Measurements from ENCODE around the gene AQP12B. TPM values are rescaled to one million over a fixed set of nuclear protein-coding genes. Genes with fewer than 3 reads are reported as not detected.

Gene AQP12B
- total RNA-seq, 1 donor from 2014 or later, result not detected

GRCh38 chr2:240644859-240645301 lies 37.8 kb downstream of the AQP12B start:
- no peak overlapping the region for H3K4me3 Mint-ChIP-seq (ENCODE audit: low read depth)
- TF ChIP-seq CTCF (IDR thresholded peaks at IDR 0.05; ENCODE audit: unreplicated experiment), result no peak

GRCh38 chr2:240644171-240644651 lies 38.5 kb downstream of the AQP12B start:
- Mint-ChIP-seq H3K9me3 (ENCODE audit: low read depth) (no peaks in the 10 kb centered on the region), H3K4me3 (ENCODE audit: low read depth) (no peak overlapping the region), H3K27me3 (peaks cover 40% of the 10 kb centered on the region), H3K27ac (no peak overlapping the region), H3K4me1 (ENCODE audit: low read depth) (no peaks in the 10 kb centered on the region), H3K36me3 (ENCODE audit: insufficient read depth) (no peaks in the 10 kb centered on the region)
- no peak for TF ChIP-seq CTCF (IDR thresholded peaks at IDR 0.05; ENCODE audit: unreplicated experiment)
- no peak for DNase-seq (ENCODE audit: low spot score, unreplicated experiment)

More at GRCh38 chr2:240644859-240645301, 37.8 kb downstream of the AQP12B start:
- no peaks in the 10 kb centered on the region for H3K9me3 Mint-ChIP-seq (ENCODE audit: low read depth)
- peaks cover 40% of the 10 kb centered on the region for H3K27me3 Mint-ChIP-seq
- H3K36me3 Mint-ChIP-seq (ENCODE audit: insufficient read depth), result no peaks in the 10 kb centered on the region
- H3K27ac Mint-ChIP-seq, result no peak overlapping the region
- no peaks in the 10 kb centered on the region for H3K4me1 Mint-ChIP-seq (ENCODE audit: low read depth)
- DNase-seq (ENCODE audit: low spot score, unreplicated experiment), result no peak

GRCh38 chr2:240643811-240644150 lies 38.9 kb downstream of the AQP12B start:
- H3K4me1 Mint-ChIP-seq (ENCODE audit: low read depth), result no peaks in the 10 kb centered on the region
- no peaks in the 10 kb centered on the region for H3K36me3 Mint-ChIP-seq (ENCODE audit: insufficient read depth)
- H3K4me3 Mint-ChIP-seq (ENCODE audit: low read depth), result no peak overlapping the region
- H3K9me3 Mint-ChIP-seq (ENCODE audit: low read depth), result no peaks in the 10 kb centered on the region
- no peak for TF ChIP-seq CTCF (IDR thresholded peaks at IDR 0.05; ENCODE audit: unreplicated experiment)
- no peak overlapping the region for H3K27ac Mint-ChIP-seq
- DNase-seq (ENCODE audit: low spot score, unreplicated experiment), result no peak
- peaks cover 39% of the 10 kb centered on the region for H3K27me3 Mint-ChIP-seq

- Mint-ChIP-seq H3K36me3 (ENCODE audit: insufficient read depth) (no peaks in the 10 kb centered on the region), H3K9me3 (ENCODE audit: low read depth) (no peaks in the 10 kb centered on the region), H3K4me1 (ENCODE audit: low read depth) (no peaks in the 10 kb centered on the region), H3K4me3 (ENCODE audit: low read depth) (no peak overlapping the region), H3K27ac (no peak overlapping the region), H3K27me3 (peaks cover 39% of the 10 kb centered on the region)
- no peak for TF ChIP-seq CTCF (IDR thresholded peaks at IDR 0.05; ENCODE audit: unreplicated experiment)
- no peak for DNase-seq (ENCODE audit: low spot score, unreplicated experiment)
Observed at GRCh38 chr2:240643093-240643810, 39.4 kb downstream of the AQP12B start.

GRCh38 chr2:240642806-240643092 lies 39.9 kb downstream of the AQP12B start:
- peaks cover 41% of the 10 kb centered on the region for H3K27me3 Mint-ChIP-seq
- H3K4me1 Mint-ChIP-seq (ENCODE audit: low read depth), result no peaks in the 10 kb centered on the region
- TF ChIP-seq CTCF (IDR thresholded peaks at IDR 0.05; ENCODE audit: unreplicated experiment), result no peak
- H3K4me3 Mint-ChIP-seq (ENCODE audit: low read depth), result no peak overlapping the region
- H3K9me3 Mint-ChIP-seq (ENCODE audit: low read depth), result no peaks in the 10 kb centered on the region
- H3K36me3 Mint-ChIP-seq (ENCODE audit: insufficient read depth), result no peaks in the 10 kb centered on the region
- DNase-seq (ENCODE audit: low spot score, unreplicated experiment), result no peak
- no peak overlapping the region for H3K27ac Mint-ChIP-seq

Data from progenitor cell of endocrine pancreas (in vitro differentiated cells).